NCI-H748 treated with DMSO at 0.1 percent for 48 hours (cell line): Measurements from ENCODE around the gene SS18L1.

Experiments
- DNase-seq: peaks from one replicate; lab custom pipeline; 2025; lab: John Stamatoyannopoulos, UW

The SS18L1 gene

DNA sequence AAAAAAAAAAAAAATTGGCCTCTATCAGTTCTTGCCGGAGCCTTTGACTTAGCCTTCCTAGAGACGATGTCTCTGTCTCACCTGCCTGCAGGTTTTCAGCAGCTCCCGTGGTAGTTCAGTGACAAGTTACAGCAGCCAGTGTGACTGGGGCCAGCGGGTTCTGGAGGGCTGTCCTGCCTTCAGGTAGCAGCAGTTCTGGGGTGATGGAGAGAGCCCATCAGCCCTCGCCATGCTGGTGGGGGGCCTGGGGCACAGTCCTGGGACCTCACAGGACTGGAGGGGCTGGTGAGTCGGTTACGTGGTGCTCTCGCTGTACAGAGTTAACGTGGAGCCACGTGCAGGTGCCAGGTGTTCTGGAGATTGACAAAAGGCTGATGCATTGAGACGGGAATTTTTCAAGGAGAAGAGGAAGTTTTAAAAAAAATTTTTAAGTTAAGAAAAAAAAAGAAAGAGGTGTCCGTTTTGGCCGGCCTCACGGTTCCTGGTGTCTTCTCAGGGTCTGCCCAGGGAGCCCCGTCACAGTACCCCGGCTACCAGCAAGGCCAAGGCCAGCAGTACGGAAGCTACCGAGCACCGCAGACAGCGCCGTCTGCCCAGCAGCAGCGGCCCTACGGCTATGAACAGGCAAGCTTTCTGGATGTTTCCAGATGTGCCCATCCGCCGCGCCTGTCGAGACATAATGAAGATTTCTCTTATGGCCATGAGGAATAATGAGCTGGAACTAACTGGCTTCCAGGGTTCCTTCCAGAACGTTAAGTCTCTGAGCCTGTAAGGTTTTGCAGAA is 30.6 kb downstream of the SS18L1 start:
- no peak for DNase-seq

DNA sequence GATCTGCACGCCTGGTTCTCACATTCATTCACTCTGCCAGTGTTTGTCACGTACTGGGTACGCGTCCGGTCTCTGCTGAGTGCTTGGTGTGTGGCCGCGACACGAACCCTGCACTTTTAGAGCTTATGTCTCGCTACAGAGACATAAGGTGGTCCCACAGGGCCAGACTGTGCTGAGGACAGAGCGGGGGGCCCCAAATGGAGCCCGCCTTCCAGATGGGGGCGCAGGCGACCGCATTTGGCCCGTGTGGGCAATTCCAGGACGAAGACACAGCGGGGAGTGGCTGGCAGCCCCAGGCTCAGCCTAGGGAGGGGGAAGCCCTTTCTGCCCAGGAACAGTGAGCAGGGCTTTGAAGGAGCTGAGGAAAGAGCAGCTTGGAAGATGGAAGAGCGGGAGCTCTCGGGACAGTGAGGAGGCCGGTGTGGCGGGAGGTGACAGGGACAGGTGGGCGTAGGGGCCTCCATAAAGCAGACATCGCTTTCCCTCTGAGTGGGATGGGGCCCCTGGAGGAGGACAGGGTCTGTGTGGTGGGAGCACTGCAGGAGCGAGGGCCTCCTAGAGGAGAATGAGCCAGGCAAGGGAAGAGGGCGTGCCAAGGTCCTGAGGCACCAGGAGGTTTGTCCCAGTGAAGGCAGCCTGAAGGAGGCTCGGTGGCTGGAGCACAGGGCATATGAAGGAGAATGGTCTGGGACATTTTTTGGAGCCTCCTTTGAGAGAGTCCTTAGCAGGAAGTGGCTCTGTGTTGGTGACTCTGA is 31.5 kb downstream of the SS18L1 start:
- no peak for DNase-seq

DNA sequence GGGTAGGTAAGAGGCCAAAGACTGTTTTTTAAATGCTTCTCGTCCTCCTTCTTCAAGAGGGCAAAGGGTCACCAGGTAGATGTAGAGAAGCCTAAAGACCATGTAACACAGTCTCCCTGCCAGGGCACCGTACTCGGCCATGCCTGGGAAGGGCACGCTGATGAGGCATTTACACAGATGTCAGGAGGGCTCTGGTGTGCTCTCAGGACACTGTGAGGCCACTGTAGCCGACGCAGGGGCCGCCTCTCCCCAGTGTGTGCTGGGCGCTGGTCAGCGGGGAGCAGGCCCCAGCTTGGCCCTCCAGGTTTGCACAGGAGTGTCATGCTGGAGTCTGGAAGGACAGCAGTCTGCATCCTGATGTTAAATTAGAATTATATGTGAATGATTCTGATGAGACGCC is 32.1 kb downstream of the SS18L1 start:
- DNase-seq, result no peak

DNA sequence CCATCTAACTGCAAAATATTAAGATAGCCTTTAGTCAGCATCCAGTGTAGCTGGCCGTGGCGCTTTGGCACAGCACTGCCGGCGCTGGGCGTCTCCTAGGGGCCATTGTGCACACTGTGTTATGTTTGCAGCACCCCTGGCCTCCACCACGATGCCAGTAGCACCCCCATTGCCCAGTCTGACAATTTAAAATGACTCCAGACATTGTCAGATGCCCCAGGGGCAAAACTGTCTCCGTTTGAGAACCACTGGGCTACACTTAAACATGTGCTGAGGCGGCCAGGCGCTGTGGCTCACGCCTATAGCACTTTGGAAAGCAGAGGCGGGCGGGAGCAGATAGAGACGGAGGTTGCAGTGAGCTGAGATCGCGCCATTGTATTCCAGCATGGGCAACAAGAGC is 33.3 kb downstream of the SS18L1 start:
- no peak for DNase-seq

DNA sequence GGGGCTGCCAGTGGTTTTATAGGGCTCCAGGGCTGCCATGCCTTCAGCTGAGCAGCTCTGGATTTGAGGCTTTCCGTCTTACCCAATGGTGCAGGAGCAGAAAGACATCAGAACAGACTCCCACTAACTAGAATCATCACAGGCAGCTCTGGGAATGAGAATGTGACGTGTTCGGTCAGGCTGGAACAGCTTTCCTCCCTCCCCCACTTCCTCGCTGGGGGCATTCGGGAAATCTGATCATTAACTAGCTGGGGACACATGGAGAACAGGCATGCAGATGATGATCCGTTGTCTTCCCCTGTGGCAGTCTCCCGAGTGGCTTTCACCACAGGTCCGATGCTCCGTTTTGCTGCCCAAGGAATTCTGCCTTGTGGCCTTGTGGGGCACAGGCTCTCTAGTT is 33.7 kb downstream of the SS18L1 start:
- no peak for DNase-seq

DNA sequence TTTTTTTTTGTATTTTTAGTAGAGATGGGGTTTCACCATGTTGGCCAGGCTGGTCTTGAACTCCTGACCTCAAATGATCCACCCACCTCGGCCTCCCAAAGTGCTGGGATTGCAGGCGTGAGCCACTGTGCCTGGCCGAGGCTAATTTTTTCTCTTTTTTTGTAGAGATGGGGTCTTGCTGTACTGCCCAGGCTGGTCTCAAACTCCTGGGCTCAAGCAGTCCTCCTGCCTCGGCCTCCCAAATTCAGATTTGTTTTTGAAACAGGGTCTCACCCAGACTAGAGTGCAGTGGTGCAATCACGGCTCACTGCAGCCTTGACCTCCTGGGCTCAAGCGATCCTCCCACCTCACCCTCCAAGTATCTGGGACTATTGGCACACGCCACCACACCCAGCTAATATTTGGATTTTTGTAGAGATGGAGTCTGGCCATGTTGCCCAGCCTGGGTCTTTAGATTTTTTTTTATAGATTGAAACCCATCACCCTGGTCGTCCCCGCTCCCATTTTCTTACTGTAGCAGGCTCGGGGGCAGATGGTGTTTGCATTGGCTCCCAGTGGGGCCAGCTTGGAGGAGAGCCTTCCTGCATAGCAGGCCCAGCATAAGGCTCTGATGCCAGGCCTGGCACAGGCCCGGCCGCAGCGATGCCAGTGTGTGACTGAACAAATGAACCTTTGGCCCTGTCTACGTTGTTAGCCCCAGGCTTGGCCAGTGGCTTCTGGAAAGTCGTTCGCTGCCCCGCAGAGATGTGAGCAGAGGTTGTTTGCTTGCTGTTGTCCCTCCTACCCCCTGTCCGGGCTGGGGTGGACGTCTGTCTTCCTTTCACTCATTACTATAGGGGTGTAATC is 35.0 kb downstream of the SS18L1 start:
- DNase-seq, result no peak

DNA sequence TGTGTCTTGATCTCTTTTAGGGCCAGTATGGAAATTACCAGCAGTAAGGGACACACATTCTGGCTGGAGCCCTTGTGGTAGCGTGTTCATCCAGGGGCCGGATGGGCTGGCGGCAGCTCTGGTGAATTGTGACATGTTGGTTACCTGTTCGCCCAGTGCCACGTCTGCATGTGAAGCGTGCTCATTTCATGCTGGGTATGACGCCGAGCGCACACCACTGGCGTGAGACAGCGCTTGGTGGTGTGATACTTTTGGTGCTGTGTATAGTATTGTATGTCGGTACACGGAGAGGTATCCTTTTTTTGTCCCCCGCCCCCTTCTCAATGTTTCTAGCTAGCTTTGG is 35.6 kb downstream of the SS18L1 start:
- no peak for DNase-seq

DNA sequence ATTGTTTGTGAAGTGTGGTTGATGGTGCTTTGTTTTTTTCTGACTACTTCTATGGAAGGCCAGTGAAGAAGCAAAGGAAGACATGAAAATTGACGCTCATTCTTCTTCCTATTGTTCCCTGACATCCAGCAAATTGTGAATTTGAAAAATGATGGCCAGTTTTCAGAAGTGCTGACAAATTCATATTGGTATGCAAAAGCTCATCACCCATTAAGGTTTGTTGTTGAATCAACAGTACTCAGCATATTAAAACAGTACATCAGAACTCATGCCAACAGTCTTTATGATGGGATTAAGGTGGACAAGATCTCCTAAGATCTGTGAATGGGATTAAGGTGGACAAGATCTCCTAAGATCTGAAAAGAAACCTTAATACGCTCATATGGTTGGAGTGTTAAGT is 38.2 kb downstream of the SS18L1 start:
- DNase-seq, result no peak

DNA sequence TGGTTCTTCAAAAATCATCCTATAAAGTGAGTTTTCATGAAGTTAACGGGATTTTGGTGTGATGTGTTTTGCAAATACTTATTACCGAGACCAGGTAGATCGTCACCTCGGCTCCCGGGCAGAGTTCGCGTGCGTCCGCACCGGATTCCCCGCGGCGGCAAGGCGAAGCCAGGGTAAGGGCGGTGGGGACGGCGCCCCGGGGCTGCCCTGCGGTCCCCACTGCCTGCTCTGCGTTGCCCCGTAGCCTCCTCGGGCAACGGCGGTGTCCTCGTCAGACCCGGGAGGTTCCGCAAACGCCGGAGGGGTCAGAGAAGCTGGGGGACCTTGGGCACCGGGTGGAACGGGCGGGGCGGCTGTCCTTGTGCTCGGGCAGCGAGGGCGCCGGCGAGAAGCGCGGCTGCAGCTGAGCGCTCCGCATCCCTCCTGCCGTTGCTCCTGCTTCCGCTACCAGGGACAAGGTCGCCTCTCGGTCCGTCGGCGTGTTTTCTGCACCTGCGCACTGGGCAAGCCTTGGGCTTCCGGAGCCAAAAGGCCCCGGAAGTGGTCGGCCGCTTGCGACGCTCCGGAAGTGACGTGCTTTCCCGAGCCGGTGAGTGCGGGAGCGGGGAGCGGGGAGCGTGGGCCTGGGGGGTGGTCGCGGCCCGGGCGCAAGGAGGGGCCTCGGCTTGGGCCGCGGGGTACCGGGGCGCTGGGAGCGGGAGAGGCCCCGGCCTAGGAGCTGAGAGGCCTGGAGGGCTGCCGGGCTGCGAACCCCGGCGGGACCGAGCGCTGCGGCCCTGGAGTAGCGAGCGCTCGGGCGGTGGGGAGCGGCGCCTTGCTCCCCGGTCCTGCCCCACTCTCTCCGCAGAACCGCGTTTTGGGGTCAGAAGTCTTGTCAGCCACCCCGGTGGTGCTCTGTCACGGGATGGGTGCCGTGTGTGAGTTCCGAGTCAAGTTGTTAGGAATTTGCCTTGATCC is 39.2 kb downstream of the SS18L1 start, which contains the start of gene MTG2:
TSS of gene MTG2 (plus strand) at position 560 of the 957 bp plus-strand sequence. CDS start 10,393 bp downstream, outside the sequence.
- DNase-seq, result peak; percentile 60

DNA sequence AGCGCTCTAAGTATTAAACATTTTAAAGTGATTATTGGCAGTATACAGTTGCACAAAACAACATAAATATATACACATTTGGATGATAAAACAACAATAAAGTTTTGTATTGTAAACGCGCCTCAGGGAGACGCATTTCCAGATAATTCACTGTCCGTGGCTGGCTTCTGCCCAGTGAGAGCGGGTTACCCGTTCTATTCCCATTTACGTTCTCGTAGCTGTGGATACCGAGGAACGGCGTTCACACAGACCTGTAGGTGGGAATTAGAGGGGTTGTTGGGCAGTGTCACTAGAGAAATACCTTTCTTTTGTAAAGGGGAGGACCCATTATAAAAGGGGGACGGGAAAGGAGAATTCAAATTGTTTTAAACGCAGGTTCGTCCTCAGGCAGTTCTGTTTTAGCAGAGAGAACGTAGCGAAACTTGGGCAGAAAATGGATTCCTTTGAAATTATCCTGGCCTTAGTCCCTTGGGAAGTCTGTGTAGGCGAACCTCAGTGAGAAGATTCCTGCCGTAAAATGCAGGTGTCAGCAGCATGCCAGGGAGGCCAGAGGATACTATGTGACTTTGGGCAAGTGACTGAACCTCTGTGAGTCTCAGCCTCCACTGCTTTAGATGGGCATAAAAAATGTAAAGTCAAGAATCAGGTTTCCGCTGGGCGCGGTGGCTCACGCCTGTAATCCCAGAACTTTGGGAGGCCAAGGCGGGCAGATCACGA is 40.0 kb downstream of the SS18L1 start:
- DNase-seq, result no peak

DNA sequence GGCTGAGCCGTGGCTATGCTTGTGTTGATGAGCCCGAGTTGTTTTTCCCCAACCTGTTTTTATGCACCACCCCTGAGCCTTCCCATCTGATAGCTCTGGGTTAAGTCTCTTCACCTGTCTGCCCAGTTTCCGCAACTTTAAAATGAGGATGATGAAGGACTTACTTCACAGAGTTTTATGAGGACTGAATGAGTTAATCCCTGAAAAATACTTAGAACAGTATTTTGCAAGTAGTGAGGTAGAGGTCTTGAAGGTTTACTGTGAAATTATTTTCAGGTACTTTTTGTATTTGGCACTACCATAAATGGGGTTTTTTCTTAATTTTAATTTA is 42.5 kb downstream of the SS18L1 start:
- DNase-seq, result no peak

DNA sequence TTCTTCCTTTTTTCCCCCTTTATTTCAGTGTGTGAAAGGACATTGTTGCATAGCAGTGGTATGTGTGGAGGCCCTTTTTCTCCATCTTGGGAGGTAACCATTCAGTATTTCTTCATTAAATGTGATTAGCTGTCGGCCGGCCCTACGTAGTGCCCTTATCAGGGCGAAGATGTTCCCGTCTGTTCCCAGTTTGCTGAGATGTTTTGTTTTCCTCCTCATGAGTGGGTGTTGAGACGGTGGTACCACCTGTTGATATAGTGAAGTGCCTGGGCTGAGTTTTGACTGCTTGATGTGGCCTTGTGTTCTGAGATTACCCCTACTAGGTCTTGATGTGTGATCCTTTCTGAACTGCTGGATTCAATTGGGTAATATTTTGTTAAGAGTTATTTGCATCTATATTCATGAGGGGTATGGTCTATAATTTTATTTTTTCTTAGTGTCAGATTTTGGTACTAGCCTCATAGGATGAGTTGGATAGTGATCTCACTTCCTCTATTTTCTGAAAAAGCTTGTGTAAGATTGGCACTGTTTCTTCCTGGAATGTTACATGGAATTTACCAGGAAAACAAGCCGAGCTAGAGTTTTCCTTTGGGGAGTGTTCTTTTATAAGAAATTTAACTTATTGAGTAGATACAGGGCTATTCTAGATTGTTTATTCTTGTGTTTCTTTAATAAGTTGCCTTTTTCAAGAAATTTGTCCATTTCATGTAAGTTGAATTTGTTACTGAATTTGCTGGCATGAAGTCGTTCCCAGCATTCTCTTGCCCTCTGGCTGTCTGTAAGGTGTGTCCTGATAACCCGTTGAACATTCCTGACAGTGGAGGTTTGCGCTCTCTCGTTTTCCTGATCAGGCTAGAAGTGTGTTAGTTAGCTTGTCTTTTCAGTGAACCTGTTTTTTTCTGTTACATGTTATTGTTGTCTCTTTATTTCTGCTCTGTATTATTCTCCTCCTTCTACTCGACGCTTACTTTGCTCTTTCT is 43.6 kb downstream of the SS18L1 start:
- DNase-seq, result no peak

DNA sequence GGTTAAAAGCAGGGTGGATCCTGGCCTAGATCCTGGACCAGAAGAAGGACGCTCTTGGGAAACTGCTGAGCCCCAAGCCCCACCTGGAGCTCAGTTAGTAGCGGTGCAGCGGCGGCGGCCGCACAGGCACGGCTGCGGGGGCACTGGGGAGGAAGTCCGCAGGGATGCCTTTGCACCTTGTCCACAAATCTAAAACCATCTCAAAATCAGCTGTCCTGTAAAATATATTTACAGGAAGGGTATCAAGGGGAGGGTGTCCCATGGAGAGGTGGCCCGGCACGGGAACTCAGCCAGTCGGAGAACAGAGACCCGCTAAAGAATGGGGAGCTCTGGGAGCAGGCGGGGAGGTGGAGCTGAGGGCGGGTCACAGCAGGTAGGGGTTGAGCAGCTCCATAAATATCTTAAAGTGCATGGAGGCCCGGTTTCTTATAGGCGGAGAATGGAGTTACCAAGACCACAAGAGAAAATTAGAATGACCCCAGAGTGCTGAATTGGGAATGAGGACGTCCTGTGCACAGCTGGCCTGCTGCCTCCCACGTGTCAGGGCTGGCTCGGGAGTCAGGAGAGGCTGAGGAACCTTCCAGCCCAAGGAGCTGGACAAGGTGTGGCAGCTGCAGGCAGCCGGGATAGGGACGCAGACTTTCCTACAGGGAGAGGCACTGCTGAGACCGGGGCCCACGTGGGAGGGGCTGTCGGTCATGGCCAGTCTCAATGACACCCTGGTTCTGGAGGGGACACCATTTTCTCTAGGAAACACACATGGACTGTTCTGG is 47.3 kb downstream of the SS18L1 start:
- DNase-seq, result no peak

DNA sequence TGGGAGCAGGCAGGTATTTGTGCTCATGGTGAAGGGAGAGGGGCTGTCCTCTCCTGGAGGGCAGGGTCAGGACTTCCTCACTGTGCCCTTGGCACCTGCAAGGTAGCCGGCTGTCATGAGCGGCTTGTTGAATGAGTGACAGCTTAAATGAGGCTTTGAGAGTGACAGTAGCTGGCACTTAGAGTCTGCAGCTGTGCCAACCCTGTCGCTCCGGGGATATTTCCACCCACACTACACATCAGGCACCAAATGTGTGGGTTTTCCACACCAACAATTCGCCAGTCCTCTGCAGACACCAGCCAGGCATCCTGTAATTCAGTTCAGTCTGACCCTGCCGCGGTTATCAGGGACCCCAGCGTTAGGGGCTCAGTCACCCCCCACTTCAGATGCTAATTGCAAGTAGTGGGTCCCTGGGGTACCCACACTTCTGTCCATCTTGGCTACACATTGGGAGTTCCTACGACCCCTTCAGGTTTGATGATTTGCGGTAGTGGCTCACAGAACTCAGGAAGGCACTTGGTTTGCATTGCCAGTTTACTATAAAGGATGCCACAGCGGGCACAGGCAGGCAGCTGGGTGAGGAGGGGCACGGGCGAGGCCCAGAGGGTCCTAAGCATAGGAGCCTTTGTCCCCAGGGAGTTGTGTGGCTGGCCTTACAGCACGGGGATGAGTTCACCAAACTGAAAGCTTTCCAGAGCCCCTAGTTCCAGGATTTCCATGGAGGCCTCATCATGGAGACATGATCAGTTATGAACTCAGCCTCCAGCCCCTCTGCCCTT is 48.4 kb downstream of the SS18L1 start:
- no peak for DNase-seq

DNA sequence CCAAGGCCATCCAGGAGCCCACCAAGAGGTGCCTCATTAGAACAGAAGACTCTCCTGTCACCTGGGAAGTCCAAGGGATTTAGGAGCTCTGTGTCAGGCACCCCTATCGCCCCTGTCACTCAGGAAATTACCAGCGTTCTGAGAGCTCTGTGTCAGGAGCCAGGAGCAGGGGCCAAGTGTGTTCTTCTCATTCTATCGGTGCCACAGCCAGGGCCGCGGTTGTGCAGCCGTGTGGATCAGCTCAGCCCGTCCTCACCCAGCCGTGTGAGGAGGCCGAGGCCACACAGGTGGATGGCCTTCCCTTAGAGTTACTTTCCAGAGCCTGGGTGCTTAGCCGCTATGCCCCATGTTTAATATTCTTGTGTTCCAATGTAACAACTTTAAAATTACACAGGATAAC is 49.1 kb downstream of the SS18L1 start:
- DNase-seq, result no peak

DNA sequence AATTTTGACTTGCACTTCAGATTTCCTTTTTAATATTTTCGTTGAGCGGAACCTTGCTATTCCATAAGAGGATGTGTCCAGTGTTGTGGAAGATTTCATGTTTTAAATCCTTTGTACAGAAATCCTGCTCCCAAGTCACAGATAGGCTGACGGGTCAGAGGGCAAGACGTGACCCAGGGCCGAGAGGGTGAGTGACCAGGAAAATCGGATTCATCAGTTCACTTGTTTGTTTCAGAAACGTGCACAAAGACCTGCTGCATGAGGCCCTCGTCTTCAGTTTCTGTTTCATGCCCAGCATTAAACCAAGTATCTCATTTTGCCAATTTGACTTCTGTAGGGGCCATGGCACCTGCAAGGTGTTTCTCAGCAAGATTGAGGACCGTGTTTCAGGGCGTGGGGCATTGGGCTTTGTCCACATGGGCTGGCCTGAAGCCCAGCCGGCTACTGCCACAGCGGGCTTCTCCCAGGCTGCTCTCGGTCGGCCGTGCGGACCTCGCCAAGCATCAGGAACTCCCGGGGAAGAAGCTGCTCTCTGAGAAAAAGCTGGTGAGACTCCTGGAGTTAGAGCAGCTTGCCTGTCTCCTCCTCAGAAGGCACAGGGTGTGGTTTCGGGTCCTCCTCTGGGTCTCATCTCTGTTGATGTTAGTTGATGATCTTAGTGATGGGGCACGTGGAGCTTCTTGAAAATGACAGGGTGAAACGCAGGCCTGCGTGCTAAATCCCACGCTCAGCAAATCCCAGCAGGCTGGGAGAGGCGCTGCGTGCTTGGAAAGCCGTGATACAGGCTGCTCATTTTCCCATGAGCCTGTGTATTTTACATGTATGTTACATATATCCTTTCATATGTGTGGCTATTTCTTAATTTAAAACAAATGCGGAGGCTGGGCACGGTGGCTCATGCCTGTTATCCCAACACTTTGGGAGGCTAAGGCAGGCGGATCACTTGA is 49.8 kb downstream of the SS18L1 start:
- no peak for DNase-seq

DNA sequence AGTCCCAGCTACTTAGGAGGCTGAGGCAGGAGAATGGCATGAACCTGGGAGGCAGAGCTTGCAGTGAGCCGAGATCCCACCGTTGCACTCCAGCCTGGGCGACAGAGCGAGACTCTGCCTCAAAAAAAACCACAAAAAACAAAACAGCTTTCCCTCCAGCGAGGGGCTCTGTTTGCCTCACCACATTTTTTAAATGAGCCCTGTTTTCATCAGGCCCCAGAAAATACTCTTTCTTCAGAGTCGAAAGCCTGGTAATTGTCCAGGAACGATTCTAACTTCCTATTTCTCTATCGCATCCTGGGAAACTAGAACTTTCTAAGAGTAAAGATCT is 51.5 kb downstream of the SS18L1 start:
- DNase-seq, result no peak
